ENCODE results near the gene ORC5. TPM values are rescaled to one million over a fixed set of nuclear protein-coding genes. Genes with fewer than 3 reads are reported as not detected.
A peak's percentile ranks its signal among the peaks of the same experiment; 100 is the strongest.
"Not testable (repeated sequence)": the region's sequence is repeated elsewhere in the genome, so short reads cannot be mapped to it uniquely, and the experiment has no call there.

The ORC5 gene
- total RNA-seq, 3 donors from 2014 or later, result 36.1 to 39.7 (median 38.6) TPM

DNA sequence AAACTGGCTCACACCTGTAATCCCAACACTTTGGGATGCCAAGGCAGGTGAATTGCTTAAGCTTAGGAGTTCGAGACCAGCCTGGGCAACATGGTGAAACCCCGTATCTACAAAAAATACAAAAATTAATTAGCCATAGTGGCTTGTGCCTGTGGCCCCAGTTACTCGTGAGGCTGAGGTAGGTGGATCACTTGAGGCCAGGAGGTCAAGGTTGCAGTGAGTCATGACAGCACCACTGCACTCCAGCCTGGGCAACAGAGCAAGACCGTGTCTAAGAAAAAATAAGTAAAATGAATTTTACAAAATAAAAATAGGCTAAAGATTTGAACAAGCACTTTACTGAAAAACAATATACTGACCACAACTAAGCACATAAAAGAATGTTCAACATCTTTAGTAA is 9.8 kb upstream of the ORC5 start:
- H3K27me3 Mint-ChIP-seq (ENCODE audit: low read depth), result peaks cover 12% of the 10 kb centered on the region
- H3K4me3 Mint-ChIP-seq, result no peak overlapping the region
- H3K36me3 Mint-ChIP-seq (ENCODE audit: insufficient read depth), result no peaks in the 10 kb centered on the region
- no peaks in the 10 kb centered on the region for H3K4me1 Mint-ChIP-seq (ENCODE audit: low read depth)
- H3K9me3 Mint-ChIP-seq, result peaks cover 7% of the 10 kb centered on the region
- ATAC-seq, result no peak
- no peak for DNase-seq

DNA sequence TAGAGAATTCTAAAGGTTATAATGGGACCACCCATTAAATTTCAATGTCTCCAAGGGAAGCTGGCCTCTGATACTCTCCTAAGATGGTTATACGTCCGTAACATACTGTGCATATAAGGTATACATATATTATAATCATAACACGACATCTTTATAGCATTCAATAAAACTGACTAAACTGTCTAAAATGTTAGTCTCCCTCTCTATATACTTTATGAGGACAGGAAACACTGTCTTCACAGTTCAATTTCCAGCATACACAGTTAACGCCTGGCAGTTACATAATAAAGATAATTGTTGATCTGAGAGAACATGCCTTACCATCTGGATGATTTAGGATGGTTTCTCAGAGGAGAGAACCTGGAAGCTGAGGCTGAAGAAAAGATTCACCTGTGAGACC is 1.2 kb upstream of the ORC5 start:
- Mint-ChIP-seq H3K27me3 (ENCODE audit: low read depth) (peaks cover 31% of the 10 kb centered on the region), H3K4me1 (ENCODE audit: low read depth) (peaks cover 31% of the 10 kb centered on the region), H3K36me3 (ENCODE audit: insufficient read depth) (no peaks in the 10 kb centered on the region), H3K9me3 (no peaks in the 10 kb centered on the region), H3K4me3 (no peak overlapping the region)
- no peak for ATAC-seq
- no peak for DNase-seq

DNA sequence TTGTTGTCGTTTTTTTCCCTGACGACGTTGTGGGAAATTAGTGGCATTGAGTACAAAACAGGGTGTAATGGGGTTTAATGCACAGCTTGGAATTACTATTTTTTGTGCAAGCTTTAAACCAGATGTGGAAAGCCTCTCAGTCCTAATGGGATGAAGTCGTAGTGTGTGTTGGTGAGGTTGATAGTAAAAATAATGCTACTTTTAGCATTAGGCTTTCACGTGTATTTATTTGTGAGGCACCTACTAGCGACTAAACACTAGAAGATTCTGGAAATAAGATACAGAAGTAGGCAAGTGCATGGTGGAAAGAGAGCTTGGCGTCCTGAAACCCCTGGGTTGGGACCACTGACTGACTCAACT is 588 bp upstream of the ORC5 start:
- Mint-ChIP-seq H3K9me3 (no peaks in the 10 kb centered on the region), H3K27me3 (ENCODE audit: low read depth) (peaks cover 31% of the 10 kb centered on the region), H3K36me3 (ENCODE audit: insufficient read depth) (peaks cover 5% of the 10 kb centered on the region), H3K4me1 (ENCODE audit: low read depth) (peaks cover 34% of the 10 kb centered on the region), H3K4me3 (peak overlapping the region; percentile 94)
- ATAC-seq (no peak), DNase-seq (no peak)

DNA sequence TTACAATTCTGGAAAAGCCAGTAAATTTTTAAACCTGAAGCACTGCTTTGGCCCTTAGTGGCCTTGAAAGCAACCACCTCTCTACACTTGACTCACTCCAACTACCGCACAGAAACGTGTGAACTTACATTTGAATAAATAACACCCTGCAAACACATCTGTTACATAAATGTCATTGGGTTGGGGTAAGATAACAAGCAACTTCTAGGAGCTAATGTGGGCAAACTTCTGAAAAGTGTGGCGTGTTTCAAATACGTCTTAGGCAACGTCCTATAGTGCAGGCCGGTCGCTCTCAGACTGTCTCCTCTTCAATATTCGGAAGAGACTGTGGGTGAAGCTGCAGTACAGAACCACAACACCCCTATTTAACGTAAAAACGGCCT is 474 bp downstream of the ORC5 start:
- Mint-ChIP-seq H3K4me1 (ENCODE audit: low read depth) (peaks cover 34% of the 10 kb centered on the region), H3K27me3 (ENCODE audit: low read depth) (peaks cover 26% of the 10 kb centered on the region), H3K9me3 (no peaks in the 10 kb centered on the region), H3K36me3 (ENCODE audit: insufficient read depth) (peaks cover 14% of the 10 kb centered on the region), H3K4me3 (peak overlapping the region; percentile 94)
- DNase-seq, result no peak
- peak; percentile 57 for ATAC-seq

DNA sequence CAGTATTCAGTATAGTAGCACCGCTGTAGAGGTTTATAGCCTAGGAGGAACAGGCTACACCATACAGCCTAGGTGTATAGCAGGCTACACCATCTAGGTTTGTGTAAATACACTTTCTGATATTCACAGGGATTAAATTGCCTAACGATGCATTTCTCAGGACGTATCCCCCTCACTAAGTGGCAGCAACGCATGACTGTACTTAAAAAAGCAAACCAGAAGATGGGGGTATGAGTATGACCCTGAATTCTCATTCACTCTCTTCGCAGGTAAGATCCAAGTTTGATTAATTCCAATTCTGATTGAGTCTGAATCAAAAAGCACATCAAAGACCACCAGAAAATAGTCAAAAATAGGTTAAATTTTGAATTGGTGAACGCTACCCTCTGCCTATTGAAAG is 972 bp downstream of the ORC5 start:
- peak overlapping the region; percentile 94 for H3K4me3 Mint-ChIP-seq
- peaks cover 23% of the 10 kb centered on the region for H3K27me3 Mint-ChIP-seq (ENCODE audit: low read depth)
- H3K9me3 Mint-ChIP-seq, result no peaks in the 10 kb centered on the region
- DNase-seq (no peak), ATAC-seq (no peak)
- H3K4me1 Mint-ChIP-seq (ENCODE audit: low read depth), result peaks cover 34% of the 10 kb centered on the region
- peaks cover 18% of the 10 kb centered on the region for H3K36me3 Mint-ChIP-seq (ENCODE audit: insufficient read depth)

DNA sequence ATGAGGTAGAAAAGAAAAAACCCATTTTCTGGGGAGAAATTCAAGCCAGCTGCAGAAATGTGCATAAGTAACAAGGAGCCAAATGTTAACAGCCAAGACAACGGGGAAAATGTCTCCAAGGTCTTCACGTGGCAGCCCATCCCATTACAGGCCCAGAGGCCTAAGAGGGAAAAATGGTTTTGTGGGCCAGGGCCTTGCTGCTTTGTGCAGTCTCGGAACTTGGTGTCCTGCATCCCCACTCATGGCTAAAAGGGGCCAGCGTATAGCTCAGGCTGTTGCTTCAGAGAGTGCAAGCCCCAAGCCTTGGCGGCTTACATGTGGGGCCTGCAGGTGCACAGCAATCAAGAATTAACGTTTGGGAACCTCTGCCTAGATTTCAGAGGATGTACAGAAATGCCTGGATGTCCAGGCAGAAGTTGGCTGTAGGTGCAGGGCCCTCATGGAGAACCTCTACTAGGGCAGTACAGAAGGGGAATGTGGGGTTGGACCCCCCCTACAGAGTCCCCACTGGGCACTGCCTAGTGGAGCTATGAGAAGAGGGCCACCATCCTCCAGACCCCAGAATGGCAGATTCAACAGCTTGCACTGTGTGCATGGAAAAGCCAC is 9.0 kb downstream of the ORC5 start:
- Mint-ChIP-seq H3K36me3 (ENCODE audit: insufficient read depth) (peaks cover 60% of the 10 kb centered on the region), H3K4me1 (ENCODE audit: low read depth) (peaks cover 17% of the 10 kb centered on the region), H3K9me3 (no peaks in the 10 kb centered on the region), H3K27me3 (ENCODE audit: low read depth) (no peaks in the 10 kb centered on the region), H3K4me3 (no peak overlapping the region)
- ATAC-seq (no peak), DNase-seq (no peak)

DNA sequence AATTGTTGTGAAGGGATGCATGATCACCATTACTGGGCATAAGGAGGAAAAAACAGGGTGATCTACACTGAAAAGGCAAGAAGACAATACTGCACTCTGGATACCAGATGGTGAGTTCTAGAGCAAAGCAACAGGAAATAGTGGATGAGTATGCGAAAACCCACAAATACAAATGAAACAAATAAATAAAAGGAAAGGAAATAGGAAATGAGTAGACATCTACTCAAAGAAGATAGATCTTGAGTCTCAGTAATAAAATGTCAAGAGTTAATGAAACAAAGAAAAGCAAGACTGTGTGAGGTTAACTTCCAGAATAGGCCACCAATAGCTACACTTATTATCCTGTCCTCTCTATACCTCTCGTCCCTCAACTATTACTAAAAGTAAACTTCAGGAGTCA is 11.7 kb downstream of the ORC5 start:
- Mint-ChIP-seq H3K9me3 (peaks cover 7% of the 10 kb centered on the region), H3K4me3 (no peak overlapping the region), H3K4me1 (ENCODE audit: low read depth) (peaks cover 15% of the 10 kb centered on the region), H3K36me3 (ENCODE audit: insufficient read depth) (peaks cover 66% of the 10 kb centered on the region), H3K27me3 (ENCODE audit: low read depth) (no peaks in the 10 kb centered on the region)
- ATAC-seq (peak in 1 of 2 donors; percentile 28), DNase-seq (no peak)

DNA sequence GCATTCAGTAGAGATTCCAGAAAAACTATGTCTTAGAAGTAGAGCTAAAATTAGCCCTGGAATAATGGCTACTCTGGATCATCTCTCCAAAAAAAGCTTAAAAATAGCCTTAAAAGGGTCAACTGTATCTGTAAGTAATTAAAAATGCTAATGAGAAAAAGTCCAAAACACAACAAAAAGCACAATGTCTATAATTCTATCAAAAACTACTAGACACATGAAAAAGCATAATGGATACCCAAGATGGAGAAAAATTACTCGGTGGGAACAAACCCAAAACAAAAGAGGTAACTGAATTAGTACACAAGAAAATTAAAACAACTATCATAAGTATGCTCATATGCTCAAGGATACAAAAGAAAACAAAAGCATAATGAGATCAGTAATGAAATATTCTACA is 15.4 kb downstream of the ORC5 start:
- DNase-seq, result no peak
- H3K9me3 Mint-ChIP-seq, result peaks cover 7% of the 10 kb centered on the region
- H3K36me3 Mint-ChIP-seq (ENCODE audit: insufficient read depth), result peaks cover 53% of the 10 kb centered on the region
- peaks cover 7% of the 10 kb centered on the region for H3K4me1 Mint-ChIP-seq (ENCODE audit: low read depth)
- H3K4me3 Mint-ChIP-seq, result no peak overlapping the region
- no peaks in the 10 kb centered on the region for H3K27me3 Mint-ChIP-seq (ENCODE audit: low read depth)
- no peak for ATAC-seq

DNA sequence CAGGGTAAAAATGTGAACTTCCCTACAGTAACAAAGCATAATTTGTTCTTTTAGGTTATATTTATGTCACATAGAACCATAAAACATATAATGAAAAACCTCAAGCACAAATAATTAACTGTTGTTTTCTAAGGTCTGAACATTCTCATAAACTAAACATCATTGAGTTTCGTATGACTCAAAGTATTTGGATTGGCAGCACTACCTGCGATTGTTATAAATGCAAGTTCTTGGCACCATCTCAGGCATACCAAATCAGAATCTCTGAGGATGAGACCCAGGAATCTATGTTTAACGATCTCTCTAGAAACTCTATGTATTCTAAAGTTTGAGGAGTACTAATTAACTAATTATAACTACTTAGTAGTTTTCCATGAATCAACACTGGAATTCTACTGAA is 22.5 kb downstream of the ORC5 start:
- ATAC-seq (no peak), DNase-seq (no peak)
- peaks cover 50% of the 10 kb centered on the region for H3K36me3 Mint-ChIP-seq (ENCODE audit: insufficient read depth)
- H3K9me3 Mint-ChIP-seq, result no peaks in the 10 kb centered on the region
- H3K27me3 Mint-ChIP-seq (ENCODE audit: low read depth), result no peaks in the 10 kb centered on the region
- no peaks in the 10 kb centered on the region for H3K4me1 Mint-ChIP-seq (ENCODE audit: low read depth)
- H3K4me3 Mint-ChIP-seq, result no peak overlapping the region

DNA sequence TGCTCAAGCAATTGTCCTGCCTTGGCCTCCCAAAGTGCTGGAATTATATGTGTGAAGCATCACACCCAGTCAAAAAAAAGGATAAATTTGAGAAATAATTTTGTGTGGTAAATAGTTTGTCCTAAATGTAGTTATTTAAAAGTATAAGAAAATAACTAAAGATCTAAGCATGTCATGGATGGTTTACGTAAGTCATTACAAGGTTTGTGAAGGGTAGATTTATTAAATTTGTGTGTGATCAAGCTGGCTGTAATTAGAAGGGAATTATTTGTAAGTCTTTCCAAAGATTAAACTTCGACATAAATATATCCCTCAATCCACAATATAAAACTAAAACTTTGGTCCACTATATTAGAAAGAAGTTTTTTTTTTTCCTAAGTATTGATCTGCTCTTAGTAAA is 28.6 kb downstream of the ORC5 start:
- ATAC-seq (no peak), DNase-seq (no peak)
- Mint-ChIP-seq H3K27me3 (ENCODE audit: low read depth) (no peaks in the 10 kb centered on the region), H3K36me3 (ENCODE audit: insufficient read depth) (peaks cover 57% of the 10 kb centered on the region), H3K4me1 (ENCODE audit: low read depth) (no peaks in the 10 kb centered on the region), H3K4me3 (no peak overlapping the region), H3K9me3 (peaks cover 8% of the 10 kb centered on the region)

DNA sequence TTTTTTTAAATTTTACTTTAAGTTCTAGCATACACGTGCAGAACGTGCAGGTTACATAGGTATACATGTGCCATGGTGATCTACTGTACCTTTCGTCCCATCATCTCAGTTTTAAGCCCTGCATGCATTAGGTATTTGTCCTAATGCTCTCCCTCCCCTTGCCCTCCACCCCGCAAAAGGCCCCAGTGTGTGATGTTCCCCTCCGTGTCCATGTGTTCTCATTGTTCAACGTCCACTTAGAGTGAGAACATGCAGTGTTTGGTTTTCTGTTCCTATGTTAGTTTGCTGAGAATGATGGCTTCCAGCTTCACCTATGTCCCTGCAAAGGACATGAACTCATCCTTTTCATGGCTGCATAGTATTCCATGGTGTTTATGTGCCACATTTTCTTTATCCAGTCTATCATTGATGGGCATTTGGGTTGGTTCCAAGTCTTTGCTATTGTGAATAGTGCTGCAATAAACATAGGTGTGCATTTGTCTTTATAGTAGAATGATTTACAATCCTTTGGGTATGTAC is 30.2 kb downstream of the ORC5 start:
- H3K4me3 Mint-ChIP-seq; H3K4me1 Mint-ChIP-seq (ENCODE audit: low read depth); H3K27me3 Mint-ChIP-seq (ENCODE audit: low read depth); H3K9me3 Mint-ChIP-seq; DNase-seq; ATAC-seq: not testable (repeated sequence)
- H3K36me3 Mint-ChIP-seq (ENCODE audit: insufficient read depth), result peaks cover 49% of the 10 kb centered on the region

DNA sequence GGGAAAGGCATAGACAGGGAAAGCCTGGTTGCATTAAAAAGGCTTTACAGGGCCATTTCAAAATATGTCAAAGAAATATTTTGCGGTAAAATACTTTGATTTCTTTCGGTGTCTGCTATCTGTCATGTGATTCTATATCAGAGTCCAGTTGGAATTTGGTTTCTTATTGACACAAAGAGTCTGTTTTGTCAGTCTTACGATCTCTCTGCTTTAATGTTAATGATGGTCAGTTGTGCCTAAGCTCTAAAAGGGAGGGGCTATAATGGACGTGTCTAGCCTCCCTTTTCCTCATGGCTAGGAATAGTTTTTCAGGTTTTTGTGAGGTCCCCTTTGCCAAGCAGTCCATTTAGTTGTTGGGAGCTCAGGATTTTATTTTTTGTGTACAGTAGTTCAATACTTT is 31.5 kb downstream of the ORC5 start:
- H3K4me3 Mint-ChIP-seq, result no peak overlapping the region
- DNase-seq (no peak), ATAC-seq (no peak)
- no peaks in the 10 kb centered on the region for H3K4me1 Mint-ChIP-seq (ENCODE audit: low read depth)
- peaks cover 44% of the 10 kb centered on the region for H3K36me3 Mint-ChIP-seq (ENCODE audit: insufficient read depth)
- H3K9me3 Mint-ChIP-seq, result peaks cover 8% of the 10 kb centered on the region
- no peaks in the 10 kb centered on the region for H3K27me3 Mint-ChIP-seq (ENCODE audit: low read depth)

DNA sequence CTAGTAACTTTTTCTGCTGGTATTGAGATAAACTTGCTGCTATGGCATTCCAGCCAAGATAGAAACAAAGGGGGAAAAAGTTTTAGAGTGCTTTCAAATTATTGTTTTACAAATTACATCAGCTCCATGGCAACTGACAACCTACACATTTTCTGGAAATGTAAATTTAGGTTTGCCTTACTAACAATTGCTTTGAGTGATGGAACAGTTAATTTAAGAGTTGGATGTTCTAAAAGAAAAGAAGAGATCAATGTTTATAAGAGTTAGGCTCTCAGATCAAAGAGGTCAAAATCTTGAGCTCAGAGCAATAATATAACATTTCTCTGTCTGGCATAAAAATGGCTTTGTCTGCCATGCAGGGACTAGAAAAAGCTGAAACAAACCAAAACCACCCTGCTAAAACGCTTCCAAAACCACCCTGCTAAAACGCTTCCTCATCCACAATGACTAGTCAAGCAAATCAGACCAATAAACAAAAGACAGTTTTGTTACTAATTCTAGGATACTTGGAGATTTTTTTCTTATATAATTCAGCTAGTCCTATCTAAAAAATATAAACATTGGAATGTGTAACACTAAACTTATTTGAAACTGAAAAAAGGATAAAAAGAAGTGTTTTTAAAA is 32.3 kb downstream of the ORC5 start:
- ATAC-seq (no peak), DNase-seq (no peak)
- Mint-ChIP-seq H3K9me3 (peaks cover 8% of the 10 kb centered on the region), H3K4me3 (no peak overlapping the region), H3K27me3 (ENCODE audit: low read depth) (no peaks in the 10 kb centered on the region), H3K4me1 (ENCODE audit: low read depth) (no peaks in the 10 kb centered on the region), H3K36me3 (ENCODE audit: insufficient read depth) (peaks cover 43% of the 10 kb centered on the region)

DNA sequence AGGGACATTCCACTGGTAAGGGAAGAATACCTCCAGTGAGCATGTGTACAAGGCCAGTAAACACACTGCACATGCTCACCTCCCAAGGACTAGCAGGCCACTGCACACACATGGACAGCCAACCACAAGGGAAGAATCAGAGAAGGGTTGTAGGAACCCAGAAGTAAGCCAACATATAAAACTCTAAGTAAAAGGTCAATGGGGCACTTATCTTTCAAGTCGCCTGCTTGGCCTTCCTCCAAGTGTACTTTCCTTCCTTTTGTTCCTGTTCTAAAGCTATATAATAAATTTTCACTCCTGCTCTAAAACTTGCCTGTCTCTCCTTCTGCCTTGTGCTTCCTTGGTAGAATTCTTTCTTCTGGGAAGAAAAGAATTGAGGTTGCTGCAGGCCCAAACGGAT is 33.0 kb downstream of the ORC5 start:
- no peak for ATAC-seq
- Mint-ChIP-seq H3K36me3 (ENCODE audit: insufficient read depth) (peaks cover 41% of the 10 kb centered on the region), H3K9me3 (peaks cover 5% of the 10 kb centered on the region), H3K27me3 (ENCODE audit: low read depth) (no peaks in the 10 kb centered on the region), H3K4me1 (ENCODE audit: low read depth) (no peaks in the 10 kb centered on the region), H3K4me3 (no peak overlapping the region)
- DNase-seq, result no peak

DNA sequence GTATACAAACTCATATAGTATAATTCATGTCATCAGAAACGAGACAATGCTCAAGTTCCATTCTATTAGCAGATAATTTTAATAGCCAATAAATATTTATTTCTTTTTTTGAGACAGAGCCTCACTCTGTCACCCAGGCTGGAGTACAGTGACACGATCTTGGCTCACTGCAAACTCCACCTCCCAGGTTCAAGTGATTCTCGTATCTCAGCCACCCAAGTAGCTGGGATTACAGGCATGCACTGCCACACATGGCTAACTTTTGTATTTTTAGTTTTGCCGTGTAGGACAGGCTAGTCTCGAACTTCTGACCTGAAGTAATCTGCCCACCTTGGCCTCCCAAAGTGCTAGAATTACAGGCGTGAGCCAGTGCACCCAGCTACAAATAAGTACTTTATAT is 45.7 kb downstream of the ORC5 start:
- Mint-ChIP-seq H3K36me3 (ENCODE audit: insufficient read depth) (peaks cover 27% of the 10 kb centered on the region), H3K27me3 (ENCODE audit: low read depth) (no peaks in the 10 kb centered on the region), H3K4me3 (no peak overlapping the region), H3K4me1 (ENCODE audit: low read depth) (no peaks in the 10 kb centered on the region), H3K9me3 (no peaks in the 10 kb centered on the region)
- DNase-seq (no peak), ATAC-seq (no peak)

Measured in activated T-cell treated with anti-CD3 and anti-CD28 coated beads, Interleukin-2, amount 50 U/mL, for 4 hours (primary cell).